Subcutaneous abdominal adipose tissue (tissue), 5 donors: ENCODE results near the gene VSIG10L.

ENCODE experiments used
- H3K27ac ChIP-seq: one replicate; pipeline ENCODE4 v1.7.0; 2013; ENCODE audit warnings: low read depth, mild to moderate bottlenecking, inconsistent platforms, low read length, moderate library complexity
- H3K27me3 ChIP-seq, 5 donors: one replicate each; pipeline ENCODE4 v1.7.0; 2013; ENCODE audit warnings: low read length in 5 of 5, inconsistent platforms in 1 of 5; ENCODE audit not compliant: control insufficient read depth in 5 of 5, insufficient read depth in 4 of 5
- H3K36me3 ChIP-seq, 5 donors: one replicate each; pipeline ENCODE4 v1.7.0; 2013; ENCODE audit warnings: low read length in 5 of 5; ENCODE audit not compliant: control insufficient read depth in 5 of 5, insufficient read depth in 5 of 5
- H3K4me1 ChIP-seq, 5 donors: one replicate each; pipeline ENCODE4 v1.7.0; 2013; ENCODE audit warnings: low read length in 5 of 5, mild to moderate bottlenecking in 3 of 5, moderate library complexity in 1 of 5; ENCODE audit not compliant: control insufficient read depth in 5 of 5, insufficient read depth in 5 of 5
- H3K4me3 ChIP-seq, 5 donors: one replicate each; pipeline ENCODE4 v1.7.0; 2013; ENCODE audit warnings: low read length in 5 of 5, low read depth in 1 of 5
- H3K9ac ChIP-seq, 5 donors: one replicate each; pipeline ENCODE4 v1.7.0; 2013; ENCODE audit warnings: low read length in 5 of 5, mild to moderate bottlenecking in 4 of 5, moderate library complexity in 3 of 5
- H3K9me3 ChIP-seq, 5 donors: one replicate each; pipeline ENCODE4 v1.7.0; 2013; ENCODE audit warnings: low read length in 5 of 5; ENCODE audit not compliant: control insufficient read depth in 5 of 5
- donor health status: healthy.
- donor health status: healthy.
- donor health status: healthy.
- donor health status: healthy.
- donor health status: healthy.

VSIG10L gene

DNA sequence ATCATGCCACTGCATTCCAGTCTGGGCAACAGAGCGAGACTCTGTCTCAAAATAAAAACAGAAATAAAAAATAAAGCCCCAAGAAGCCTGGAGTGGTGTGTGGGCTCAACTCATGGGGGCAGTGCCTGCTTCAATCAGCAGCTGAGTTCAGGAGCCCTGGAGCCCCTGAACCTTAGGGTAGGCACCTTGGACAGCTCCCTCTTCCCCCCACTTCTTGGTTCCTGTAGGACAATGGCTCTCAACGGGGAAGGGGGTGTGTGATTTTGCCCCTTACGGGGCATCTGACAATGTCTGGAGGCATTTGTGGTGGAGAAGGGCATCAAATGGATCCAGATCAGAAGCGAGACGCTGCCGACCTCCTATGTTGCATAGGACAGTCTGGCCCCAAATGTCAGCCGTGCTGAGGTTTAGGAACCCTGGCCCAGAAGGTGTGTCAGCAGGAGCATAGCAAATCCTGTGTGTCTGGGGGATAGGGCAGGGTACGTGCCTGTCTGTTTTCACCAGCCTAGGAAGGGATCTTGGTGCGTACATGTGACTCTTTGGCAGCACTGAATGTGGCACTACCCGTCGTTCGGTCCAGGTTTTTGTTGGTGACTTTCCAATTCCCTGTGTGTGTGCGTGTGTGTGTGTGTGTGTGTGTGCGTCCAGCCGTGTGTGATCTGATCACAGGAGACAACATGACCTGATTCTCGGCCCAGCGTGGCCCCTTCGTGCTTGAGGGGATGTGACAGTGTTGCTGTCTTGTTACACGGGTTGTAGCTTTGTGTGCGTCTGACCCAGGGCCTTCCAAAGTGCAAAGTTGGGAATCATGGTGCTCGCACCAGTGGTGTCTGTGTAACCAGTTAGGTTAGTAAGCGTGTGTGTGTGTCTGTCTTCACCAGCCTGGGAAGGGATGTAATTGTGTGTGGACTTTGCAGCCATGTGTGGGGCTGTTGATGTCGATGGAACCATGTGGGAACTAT lies 23.0 kb downstream of the VSIG10L start:
- Histone ChIP-seq H3K9me3 (peaks cover 0 to 4% (median 0%) of the 10 kb centered on the region in 5 donors), H3K27ac (no peak overlapping the region), H3K36me3 (no peaks in the 10 kb centered on the region), H3K4me1 (peaks cover 0 to 6% (median 3%) of the 10 kb centered on the region in 5 donors), H3K4me3 (no peak overlapping the region), H3K27me3 (peaks cover 3 to 15% (median 11%) of the 10 kb centered on the region in 5 donors), H3K9ac (no peak overlapping the region)

- Histone ChIP-seq H3K4me3 (no peak overlapping the region), H3K27ac (no peak overlapping the region), H3K9ac (no peak overlapping the region), H3K9me3 (peaks cover 0 to 4% (median 0%) of the 10 kb centered on the region in 5 donors), H3K36me3 (no peaks in the 10 kb centered on the region), H3K27me3 (peaks cover 0 to 12% (median 6%) of the 10 kb centered on the region in 5 donors), H3K4me1 (peaks cover 0 to 3% (median 0%) of the 10 kb centered on the region in 5 donors)
Measured at GRCh38 chr19:51317968-51318367, 24.0 kb downstream of the VSIG10L start.

DNA sequence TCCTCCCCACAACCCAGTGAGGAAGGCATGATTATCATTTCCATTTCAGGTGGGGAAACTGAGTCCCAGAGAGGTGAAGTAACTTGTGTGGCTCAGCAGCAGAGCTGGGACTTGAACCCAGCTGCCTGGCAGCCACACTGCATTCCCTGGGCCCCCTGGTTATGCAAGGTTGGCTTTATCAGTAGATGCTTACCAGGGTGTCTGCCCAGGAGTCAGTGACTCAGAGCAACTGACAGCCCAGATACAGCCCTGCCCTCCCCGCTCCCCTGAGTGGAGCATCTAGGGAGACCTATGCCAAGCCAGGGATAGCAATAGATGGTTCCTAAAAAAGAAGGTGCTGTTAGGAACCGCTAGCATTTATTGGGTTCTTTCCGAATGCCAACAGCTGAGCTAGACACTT lies 24.6 kb downstream of the VSIG10L start:
- Histone ChIP-seq H3K4me1 (peaks cover 0 to 3% (median 0%) of the 10 kb centered on the region in 5 donors), H3K27me3 (peaks cover under 1 to 15% (median 9%) of the 10 kb centered on the region in 5 donors), H3K4me3 (no peak overlapping the region), H3K9me3 (peaks cover 0 to 4% (median 0%) of the 10 kb centered on the region in 5 donors), H3K27ac (no peak overlapping the region), H3K36me3 (no peaks in the 10 kb centered on the region), H3K9ac (no peak overlapping the region)

- Histone ChIP-seq H3K9me3 (peaks cover 0 to 4% (median 0%) of the 10 kb centered on the region in 5 donors), H3K36me3 (no peaks in the 10 kb centered on the region), H3K4me3 (no peak overlapping the region), H3K27me3 (peaks cover 5 to 18% (median 14%) of the 10 kb centered on the region in 5 donors), H3K9ac (no peak overlapping the region), H3K4me1 (peaks cover 0 to 6% (median 0%) of the 10 kb centered on the region in 5 donors), H3K27ac (no peak overlapping the region)
Measured at GRCh38 chr19:51316688-51317087, 25.3 kb downstream of the VSIG10L start.

DNA sequence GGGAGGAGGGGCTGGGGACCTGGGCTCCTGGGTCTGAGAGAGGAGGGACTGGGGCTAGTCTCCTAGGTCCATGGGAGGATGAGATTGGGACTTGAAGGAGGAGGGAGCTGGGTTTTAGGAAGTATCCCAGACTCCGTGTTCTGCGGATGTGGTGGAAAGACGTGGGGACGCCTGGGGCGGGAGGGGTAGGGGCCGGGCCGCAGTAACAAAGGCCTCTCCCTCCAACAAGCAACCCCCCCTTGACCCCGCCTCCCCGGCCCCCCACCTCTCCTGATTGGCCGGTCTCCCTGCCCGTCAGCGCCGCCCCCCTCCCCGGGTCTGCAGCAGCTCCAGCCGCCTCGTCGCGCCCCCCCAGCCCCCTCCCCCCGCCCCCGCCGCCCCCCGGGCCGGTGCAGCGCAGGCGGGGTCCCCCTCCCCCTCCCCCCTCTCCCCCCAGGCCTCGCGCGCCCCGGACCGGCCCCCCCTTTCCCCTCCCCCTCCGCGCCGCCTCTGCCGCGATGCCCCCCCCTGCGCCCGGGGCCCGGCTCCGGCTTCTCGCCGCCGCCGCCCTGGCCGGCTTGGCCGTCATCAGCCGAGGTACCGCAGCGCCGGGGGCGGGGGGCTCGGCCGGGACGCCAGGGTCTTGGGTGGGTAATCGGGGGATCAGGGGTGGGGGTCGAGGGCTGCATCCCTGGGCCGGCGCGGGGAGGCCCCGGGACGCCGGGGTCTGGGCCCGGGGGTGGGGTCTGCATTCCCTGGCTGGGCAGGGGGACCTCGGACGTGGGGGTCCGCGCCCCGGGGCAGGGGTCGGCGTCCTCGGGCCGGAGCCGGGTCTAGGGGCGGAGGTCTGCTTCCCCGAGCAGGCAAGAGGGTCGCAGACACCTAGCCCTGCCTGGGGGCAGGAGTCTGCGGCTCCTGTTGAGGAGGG lies 30.3 kb downstream of the VSIG10L start, which contains the start of gene IGLON5:
Gene IGLON5 (plus strand): TSS at position 294 of the 907 bp plus-strand sequence. CDS start 204 bp downstream, at position 498.
- Histone ChIP-seq H3K9ac (no peak within 1 kb of the TSS), H3K27me3 (peaks cover 5 to 28% (median 22%) of the 10 kb centered on the region in 5 donors), H3K27ac (no peak within 1 kb of the TSS), H3K36me3 (no peaks in the 10 kb centered on the region), H3K9me3 (peaks cover 0 to 11% (median 7%) of the 10 kb centered on the region in 5 donors), H3K4me1 (peaks cover 0 to 6% (median 0%) of the 10 kb centered on the region in 5 donors), H3K4me3 (no peak within 1 kb of the TSS)

DNA sequence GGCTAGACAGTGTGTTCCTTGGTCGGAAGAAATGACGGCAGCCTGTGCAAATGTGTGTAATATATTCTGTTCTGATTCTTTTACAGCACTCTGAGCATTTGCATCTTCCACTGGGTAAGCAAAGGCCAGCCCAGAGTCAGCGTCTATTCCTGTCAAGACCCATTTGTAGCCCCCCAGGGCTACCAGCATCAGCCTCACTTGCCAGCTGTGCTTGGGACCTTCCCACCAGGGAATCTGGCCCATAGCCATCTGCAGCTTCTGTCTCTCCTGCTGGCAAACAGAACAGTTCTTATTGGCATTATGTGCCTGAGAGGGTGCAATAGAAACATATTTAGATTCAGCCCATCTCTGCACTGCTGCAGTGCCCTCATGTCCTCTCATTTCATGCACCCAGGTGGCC lies 36.5 kb downstream of the VSIG10L start:
- Histone ChIP-seq H3K4me1 (no peaks in the 10 kb centered on the region), H3K9ac (no peak overlapping the region), H3K36me3 (no peaks in the 10 kb centered on the region), H3K9me3 (peaks cover 0 to 31% (median 27%) of the 10 kb centered on the region in 5 donors), H3K27me3 (peaks cover 0 to 23% (median 13%) of the 10 kb centered on the region in 5 donors), H3K4me3 (no peak overlapping the region), H3K27ac (no peak overlapping the region)

DNA sequence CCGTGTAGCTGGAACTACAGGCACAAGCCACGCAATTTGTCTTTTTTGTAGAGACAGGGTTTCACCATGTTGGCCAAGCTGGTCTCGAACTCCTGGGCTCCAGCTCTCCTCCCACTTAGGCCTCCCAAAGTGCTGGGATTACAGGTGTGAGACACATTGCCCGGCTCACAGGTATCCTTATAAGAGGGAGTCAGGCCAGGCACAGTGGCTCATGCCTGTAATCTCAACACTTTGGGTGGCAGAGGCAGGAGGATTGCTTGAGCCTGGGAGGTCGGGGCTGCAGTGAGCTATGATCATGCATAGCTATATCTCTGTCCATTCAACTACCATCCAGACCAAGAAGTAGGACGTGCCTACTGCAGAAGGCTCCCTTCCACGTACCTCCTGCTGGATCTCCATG lies 40.7 kb downstream of the VSIG10L start:
- Histone ChIP-seq H3K4me3 (no peak overlapping the region), H3K27me3 (peaks cover 0 to 12% (median 5%) of the 10 kb centered on the region in 5 donors), H3K27ac (no peak overlapping the region), H3K36me3 (no peaks in the 10 kb centered on the region), H3K9me3 (peaks cover 0 to 27% (median 20%) of the 10 kb centered on the region in 5 donors), H3K4me1 (no peaks in the 10 kb centered on the region), H3K9ac (no peak overlapping the region)

DNA sequence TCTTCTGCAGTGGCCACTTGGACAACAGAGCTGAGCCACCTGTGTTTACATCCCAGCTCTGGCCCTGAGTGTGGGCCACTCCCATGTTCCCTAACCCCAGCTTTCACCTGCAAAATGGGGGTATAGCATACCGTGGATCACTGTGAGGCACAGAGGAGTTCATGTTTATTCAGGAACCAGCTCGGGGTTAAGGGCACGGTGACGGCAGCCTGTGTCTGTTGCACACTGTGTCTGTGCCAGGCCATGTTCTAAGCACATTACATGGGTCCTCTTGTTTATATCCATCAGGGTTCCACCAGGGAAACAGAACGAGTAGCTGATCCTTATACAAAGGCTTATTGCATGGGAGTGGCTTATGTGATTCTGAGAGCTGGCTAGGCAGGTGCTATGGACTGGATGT lies 44.5 kb downstream of the VSIG10L start:
- Histone ChIP-seq H3K4me1 (no peaks in the 10 kb centered on the region), H3K9ac (no peak overlapping the region), H3K36me3 (no peaks in the 10 kb centered on the region), H3K4me3 (no peak overlapping the region), H3K27ac (no peak overlapping the region), H3K27me3 (peaks cover 15 to 40% (median 34%) of the 10 kb centered on the region in 5 donors), H3K9me3 (peaks cover 0 to 2% (median 0%) of the 10 kb centered on the region in 5 donors)

GRCh38 chr19:51296336-51297093 lies 45.4 kb downstream of the VSIG10L start:
- Histone ChIP-seq H3K36me3 (no peaks in the 10 kb centered on the region), H3K27me3 (peaks cover 15 to 40% (median 34%) of the 10 kb centered on the region in 5 donors), H3K9ac (no peak overlapping the region), H3K4me3 (no peak overlapping the region), H3K4me1 (no peaks in the 10 kb centered on the region), H3K9me3 (no peaks in the 10 kb centered on the region), H3K27ac (no peak overlapping the region)
